GM18873 (cell line): ENCODE results near the gene HIVEP1.
A peak's percentile ranks its signal among the peaks of the same experiment; 100 is the strongest.

ENCODE experiments used
- ATAC-seq: cut with Tn5 transposase; IDR thresholded peaks from one replicate; pipeline ENCODE4 v1.9.1; 2021; ENCODE audit warnings: mild to moderate bottlenecking, moderate library complexity, moderate number of reproducible peaks; ENCODE audit not compliant: unreplicated experiment, low FRiP score

The HIVEP1 gene

DNA sequence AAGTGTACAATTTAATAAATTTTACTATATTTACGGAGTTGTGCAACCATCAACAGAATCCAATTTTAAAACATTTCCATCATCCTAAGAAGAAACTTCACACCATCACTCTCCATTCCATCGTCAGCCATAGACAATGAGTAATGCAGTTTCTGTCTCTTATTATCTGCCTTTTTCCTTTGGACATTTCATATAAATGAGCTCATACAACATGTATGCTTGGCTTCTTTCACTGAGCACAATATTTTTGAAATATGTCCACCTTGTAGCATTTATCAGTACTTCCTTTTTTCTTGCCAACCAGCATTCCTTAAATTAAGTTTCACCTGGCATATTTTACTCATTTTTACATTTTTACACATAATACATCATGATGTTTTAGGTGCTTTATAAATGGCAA lies 22.7 kb upstream of the HIVEP1 start:
- no peak for ATAC-seq

DNA sequence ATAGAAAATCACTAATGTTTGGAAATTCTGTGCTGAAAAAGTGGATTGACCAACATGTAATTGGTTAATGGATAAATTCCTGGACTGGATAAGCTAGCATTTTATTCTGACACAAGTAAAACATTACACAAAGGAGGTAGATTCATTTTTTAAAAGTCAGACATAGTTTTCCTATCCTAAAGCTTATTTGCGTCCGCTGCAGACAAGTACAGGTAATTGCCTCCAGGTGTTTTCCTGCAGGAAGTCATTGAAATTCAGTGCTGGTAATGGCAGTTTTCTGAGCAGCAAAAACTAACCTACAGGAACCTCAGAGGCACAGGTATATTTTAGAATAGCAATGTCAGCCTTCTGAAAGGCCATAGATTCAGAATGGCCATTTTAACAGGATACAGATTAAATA lies 20.0 kb upstream of the HIVEP1 start:
- ATAC-seq, result no peak

DNA sequence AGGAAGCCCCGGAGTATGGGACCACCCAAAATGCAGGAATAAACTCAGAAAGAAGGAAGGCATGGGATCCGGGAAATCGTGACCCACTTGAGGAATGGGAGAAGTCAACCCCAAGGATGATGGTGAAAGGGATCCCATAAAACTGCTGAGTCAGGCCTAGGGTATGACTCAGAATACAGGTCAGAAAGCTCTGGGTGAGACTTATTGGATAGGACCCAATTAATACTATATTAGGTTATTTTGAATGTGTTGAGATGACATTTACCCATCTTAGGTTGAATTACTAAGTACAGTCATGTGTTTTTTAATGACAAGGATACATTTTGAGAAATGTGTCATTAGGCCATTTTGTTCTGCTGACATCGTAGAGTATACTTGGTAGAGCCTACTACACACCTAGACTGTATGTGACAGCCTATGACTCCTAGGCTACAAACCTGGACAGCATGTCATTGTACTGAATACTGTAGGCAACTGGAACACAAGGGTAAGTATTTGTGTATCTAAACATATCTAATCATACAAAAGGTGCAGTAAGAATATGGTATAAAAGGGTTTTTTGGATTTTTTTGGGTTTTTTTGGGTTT lies 17.1 kb upstream of the HIVEP1 start:
- ATAC-seq, result no peak

DNA sequence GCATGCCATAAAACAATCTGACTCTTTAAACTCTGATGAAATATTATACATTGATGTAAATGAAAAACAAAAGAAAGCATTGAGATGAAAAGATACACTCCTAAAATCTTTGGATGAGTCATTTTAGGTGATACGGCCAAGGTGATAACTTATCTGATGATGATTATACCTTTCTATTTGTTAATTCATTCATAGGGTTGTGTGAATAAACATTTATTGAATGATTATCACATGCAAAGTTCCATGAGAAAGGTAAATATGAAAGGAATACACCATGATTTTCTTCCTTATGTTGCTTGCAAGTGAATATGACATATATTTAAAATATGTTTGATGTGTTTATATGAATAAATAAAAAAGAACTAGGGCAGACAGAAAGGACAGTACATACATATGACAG lies 15.4 kb upstream of the HIVEP1 start:
- no peak for ATAC-seq

DNA sequence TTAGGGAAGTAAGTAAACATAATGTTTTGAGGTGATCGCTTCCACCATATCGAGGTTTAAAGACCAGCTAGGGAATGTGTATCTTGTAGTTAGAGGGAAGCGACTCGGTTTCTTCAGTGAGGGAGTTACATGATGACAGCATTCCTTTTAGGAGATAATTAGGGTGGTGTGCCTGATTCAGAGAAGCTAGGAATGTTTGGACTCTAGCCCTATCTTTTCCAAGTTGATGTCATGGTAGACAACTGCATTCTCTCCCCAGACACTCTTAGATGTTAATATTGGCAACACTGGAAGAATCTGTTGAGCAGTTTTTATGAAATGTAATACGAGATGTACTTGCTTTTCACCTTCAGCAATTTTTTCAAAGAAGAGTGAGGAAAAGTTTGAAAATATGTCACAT lies 12.9 kb upstream of the HIVEP1 start:
- ATAC-seq, result no peak

DNA sequence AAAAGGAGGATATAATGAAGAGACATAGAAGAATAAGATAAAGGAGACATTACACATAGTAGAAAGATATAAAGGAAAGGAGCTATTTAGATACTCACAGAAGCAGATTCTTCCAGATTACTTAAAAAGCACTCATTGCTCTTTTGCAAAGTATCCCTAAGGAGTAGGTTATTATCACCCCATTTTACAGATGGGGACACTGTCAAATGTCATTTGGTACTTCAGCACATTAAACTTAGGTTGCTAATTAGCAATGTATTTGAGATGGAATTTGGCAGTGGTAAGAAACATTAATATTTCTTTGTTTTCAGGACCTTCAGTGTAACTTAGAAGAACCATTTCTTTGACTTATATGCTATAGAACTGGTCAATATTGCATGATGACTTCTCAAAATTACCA lies 11.9 kb upstream of the HIVEP1 start:
- no peak for ATAC-seq

DNA sequence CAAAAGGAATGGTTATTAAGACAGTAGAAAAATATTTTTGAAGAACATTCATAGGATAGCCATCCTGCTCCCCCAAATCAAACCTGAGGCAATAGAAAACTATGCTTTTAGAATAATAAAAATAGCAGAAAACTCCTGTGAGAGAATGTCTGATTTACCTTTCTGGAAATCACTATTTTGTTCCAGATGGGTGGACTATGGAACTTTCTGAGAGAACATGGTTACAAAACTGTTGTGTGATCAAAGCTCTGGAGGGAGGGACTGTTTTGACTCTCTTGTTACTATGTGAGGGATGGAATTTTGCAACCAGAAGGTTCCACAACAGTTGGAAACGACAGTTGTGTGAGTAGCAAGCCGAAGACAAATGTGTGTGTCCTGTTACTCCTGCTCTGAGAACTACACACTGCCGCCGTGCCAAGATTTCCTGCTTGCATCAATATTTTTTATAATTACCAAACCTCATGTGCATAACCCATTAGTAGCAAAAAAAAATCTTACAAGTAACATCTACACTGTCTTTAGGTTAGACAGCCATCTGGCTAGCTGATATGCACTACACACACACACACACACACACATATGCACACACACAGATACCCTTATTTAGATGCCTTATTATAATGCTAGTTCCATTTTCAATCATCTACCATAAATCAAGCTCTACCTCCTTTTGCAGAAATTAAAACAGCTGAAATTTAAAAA lies 11.0 kb upstream of the HIVEP1 start:
- ATAC-seq, result no peak

DNA sequence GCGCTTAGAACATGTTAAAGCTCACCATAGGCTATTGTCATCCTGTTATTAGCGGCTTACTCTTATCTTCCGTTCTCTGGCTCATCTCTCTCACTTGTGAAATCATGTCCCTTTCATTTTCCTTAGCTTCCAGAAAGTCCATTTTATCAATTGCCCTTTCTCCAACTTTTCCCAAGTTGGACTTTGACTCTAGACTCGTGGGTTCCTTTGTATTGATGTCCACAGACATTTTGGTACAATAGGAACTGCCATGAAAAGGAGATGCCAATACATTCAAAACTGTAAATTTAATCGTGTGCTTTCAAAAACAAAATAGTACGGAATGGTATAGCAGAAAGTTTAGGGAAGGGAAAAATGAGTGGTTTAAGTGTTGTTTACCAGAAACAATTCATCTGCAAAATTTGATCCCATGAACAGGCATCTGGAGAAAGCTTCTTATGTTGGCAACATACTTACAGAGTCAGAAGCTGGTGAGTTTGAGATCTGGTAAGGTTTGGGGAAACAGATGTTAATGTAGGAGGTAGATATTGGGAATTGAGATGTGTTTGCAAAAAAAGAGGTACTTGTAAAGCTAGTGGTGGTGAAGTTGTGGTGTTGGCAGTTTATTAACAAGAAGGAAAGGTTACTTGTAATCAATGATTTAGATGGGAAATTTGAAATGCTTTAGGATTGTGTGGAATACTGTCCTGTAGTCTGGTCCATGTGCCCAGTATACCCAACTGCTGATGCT lies 10.2 kb upstream of the HIVEP1 start:
- ATAC-seq, result no peak

DNA sequence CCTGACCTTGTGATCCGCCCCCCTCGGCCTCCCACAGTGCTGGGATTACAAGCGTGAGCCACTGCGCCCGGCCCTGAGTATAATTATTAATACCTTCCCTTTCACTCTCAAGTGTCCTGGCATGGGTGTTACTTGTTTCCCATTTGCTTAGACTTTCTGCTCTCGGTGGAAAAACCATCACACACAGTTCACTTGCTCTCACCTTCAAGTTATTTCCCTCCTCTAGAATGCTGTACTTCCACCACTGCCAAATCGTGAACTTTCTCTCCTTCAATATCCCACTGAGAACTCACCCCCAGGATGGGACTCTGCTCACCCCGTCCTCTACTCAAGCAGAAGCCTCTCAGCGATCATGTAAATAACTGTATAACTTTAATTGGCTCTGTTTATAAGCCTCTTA lies 4.6 kb upstream of the HIVEP1 start:
- ATAC-seq, result no peak

DNA sequence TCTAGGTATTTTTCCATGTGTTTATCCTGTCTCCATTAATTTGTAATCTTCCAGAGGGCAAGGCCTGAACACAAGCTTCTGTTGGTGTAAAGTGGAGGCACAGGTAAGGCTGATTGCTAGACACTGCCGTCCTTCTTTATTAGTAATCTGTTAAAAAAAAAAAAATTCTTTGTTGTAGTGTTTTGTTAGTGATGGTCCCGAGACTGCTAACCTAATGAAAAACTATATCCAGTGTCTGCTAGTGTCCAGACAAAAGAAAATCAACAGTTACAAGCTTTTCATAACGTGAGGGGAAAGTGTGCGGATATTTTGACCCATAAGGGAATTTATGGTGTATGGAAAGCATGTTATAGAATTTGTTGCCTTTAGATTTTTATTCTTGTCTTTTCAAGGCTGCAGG lies 4.2 kb upstream of the HIVEP1 start:
- ATAC-seq, result no peak

DNA sequence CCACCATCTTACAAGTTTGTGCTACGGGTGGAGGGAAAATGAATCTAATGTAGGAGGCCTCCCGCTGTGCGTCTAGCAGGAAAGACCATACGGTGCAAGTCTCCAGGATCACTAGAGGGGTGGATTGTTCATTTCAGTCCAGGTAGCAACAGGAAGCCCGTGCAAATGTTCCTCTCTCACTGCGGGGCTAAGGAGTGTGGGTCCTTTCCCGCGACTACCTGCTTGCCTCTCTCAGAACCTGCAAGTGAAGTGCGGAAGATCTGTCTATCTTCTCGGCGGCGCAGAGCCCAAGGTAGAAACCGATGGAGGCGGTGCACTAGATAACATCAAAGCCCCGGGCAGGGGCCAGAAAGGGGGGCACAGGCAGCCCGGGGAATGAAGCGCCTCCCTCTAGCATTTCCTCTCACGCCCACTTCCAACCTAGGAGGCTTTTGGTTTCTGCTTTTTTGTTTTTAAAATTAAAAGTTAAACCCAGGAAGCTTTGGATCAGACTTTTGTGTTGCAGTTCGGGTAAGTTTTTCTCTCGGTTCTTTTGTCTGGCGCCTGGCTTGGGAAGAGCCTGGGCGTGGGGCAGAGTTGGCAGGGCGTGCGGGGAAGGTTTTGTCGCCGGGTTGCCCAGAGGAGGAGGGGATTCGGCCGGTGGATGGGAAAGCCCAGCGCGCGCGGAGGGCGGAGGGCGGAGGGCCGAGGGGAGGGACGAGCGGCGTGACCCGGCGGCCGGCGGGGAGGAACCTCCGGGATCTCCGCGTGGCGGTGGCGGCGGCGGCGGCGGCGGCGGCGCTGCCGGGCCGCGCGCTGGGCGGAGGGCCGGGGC lies 3.5 kb upstream of the HIVEP1 start:
- peak; percentile 30 for ATAC-seq

DNA sequence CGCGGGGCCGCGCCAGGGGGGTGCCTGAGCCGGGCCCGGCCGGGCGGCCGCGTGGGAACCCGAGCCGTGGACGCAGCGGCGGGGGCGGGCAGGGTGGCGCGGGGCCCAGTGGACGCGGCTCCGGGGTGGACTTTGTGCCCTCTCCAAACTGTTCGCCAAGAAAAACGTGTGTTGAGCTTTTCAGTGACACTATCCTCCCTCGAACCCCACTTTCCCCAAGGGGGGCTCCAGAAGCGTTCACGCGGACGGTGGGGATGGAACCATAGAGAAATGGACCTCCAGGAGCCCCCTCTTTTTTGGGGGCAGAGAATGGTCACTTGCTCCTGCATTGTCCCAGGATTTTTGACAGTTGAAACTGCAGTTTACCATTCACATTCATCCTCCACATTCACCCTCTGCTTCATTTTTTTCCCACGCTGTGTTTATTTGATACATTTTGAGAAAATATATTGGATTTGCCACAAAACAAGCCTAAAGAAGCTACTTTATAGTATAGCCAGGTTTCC lies 2.9 kb upstream of the HIVEP1 start:
- no peak for ATAC-seq

DNA sequence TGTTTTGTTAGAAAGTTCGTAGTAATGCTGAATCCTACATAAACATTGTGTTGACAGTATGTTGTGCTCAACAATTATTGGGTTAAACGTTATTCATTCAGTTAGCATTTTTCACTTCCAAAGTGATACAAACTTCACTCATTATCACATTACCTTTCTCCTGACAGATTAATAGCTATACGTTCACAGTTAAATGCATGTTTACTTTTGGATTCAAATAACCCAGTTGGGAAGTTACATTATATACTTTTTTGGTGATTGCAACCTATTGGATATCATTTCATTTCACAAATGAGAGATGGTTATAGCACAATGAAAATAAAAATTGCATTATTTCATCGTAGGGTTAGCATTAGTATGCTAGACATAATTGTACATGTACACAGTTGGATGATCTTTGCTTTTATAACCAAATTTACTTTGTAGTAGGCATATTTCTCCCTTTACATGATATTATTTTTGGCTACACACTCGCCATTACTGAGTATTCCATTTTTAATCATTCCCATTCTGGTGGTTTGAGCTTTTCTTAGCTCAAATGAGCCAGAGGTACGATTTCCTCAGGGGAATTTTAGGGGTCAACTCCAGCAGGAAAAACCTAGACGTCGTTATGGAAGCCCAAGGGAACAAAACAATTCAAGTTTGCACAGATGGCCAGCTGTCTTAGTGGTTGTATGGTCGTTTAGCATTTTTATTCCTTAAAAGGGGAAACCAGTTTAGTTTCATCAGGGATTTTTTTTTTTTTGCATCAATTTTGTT lies 2.1 kb upstream of the HIVEP1 start:
- no peak for ATAC-seq

DNA sequence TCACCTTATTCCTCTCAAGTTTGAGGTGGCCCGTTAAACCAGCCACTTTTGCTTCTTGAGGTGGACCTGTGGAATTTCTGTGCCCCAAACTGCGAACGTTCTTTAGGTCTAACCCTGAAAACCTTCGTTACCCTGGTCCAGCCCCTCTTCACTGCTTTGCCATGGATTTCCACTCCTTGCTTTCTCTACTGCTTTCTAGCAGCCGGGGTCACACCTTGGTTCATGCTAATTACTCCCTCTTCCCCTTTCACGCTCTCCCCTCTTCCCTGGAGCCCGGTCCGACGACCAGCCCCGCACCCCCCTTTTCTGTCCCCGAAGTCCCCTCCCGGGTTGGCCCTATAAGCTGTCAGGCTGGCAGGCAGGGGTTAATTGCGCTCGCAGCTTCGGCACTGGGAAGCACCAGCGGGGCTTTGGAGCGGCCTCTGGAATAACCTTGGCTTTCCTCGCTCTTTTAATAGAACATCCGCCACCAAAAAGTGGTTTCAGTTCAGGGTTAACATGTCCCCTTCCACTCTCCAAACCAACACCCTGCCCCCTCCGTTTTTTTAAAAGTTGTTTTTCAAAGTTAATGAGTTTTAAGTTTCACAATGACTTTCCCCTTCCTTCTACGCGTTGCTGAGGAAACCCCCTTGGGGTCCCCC lies 1.4 kb upstream of the HIVEP1 start:
- ATAC-seq, result peak; percentile 27

DNA sequence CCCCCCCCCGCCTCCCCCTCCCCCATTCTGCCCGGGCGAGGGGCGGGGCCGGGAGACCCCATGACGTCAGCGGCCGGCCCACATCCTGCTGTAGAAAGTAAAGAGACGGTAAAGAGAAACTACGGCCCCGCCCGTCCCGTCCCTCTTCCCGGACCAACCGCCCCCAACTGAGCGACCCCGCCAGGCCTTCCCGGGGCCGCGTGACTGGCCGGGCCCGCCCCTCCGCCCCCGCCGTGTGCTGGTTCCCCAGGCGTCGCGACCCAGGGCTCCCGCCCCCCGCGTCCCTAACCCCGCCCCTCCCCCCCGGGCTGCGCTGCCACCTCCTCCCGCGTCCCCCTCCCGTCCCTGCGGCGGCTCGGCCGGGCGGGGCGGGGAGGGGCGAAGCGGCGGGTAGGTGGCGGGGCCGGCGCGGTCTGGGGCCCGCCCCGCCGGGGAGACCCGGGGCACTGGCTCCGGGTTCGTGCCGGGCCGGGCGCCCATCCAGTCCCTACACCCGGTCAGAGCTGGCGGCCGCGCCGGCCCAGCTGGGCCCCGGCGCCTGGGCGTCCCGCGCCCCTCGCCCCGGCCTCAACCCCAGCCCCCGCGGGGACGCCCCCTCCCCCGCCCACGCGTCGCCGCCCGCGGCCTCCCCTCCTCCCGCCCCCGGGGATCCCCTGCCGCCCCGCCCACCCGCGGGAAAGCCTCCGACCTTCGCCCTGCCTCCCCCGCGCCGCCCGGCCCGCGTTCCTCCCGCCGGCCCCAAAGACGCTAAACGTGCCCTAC lies 655 bp upstream of the HIVEP1 start:
- peak; percentile 45 for ATAC-seq

DNA sequence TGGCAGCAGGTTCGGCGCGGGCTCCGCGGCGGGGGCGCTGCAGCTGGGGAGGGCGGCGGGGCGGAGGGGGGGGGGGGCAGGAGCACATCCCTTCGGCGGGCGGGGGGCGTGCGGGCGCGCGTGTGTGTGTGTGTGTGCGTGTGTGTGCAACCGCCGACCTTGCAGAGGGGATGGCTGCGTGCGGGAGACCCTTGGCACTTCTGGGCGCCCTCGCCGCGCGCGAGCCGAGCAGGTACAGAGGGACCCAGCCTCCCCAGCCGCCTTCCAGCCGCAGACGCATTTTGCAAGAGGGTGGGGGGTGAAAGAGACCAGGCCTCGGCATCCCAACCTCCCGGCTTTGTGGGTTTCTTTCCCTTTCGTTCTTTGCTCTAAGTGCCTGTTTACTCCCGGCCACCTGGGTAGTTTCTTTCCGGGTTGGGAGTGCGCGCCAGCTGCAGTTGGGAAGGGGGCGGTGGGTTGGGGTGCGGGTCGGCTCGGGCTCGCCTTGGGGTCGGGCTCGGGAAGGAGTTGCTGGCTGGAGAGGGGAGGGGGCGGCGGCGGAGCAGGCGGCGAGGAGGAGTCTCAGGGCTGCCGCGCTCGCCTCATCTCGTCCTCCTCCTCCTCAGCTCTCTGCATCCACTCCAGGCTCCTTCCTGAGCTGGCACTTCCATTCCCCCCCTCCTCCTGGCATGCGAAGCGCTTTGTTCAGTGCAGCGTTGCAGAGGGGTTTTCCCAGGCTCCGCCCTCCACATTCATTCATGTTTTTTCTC lies 620 bp downstream of the HIVEP1 start:
- ATAC-seq, result no peak

DNA sequence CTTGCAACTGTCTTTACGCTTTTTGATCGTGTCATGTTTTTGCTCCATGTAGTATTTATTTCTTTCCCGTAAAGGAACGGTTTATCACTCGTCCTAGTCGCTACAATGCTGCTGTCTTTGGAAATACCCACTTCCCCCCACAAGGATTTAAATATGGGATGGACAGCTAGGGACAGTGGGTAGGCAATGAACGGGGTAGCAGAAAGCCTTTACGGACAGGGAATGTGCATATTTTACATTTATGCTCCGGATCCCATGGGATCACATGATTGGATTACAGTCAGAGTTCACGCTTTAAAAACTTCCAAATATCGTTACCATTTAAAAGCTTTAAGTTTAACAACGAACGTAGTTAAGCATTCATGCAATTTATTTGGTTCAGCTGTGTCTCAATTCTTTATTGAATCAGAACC lies 1.2 kb downstream of the HIVEP1 start:
- no peak for ATAC-seq
